ENCODE data around the gene MB21D2. TPM values are rescaled to one million over a fixed set of nuclear protein-coding genes. Genes with fewer than 3 reads are reported as not detected.
"Not testable (repeated sequence)": the region's sequence is repeated elsewhere in the genome, so short reads cannot be mapped to it uniquely, and the experiment has no call there.

Gene MB21D2
- total and polyA plus RNA-seq, 4 donors: 3.3 to 5.3 (median 4.2) TPM

DNA sequence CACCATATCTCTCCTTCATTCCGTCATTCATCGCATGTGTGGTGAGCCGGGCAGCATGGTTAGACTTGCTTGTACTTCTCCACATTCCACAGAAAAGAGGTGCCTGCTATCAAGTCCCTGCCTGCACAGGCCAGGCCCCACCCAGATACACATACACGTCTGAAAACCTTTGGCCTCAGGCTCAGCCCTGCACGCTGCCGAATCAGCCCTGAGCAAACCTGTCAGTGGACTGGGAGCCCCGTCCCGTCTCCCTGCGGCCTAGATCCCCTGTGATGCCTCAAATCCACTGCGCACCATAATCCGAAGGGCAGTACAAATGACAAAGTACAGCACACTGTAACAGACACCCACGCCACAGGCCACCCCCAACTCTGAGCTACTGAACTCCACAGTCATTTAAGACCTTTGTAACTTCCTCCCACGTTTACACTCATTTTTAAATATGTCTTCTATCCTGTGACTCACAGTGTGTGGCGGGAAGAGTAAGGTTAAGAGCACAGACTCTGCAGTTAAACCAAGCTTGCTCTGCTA lies 67.1 kb downstream of the MB21D2 start:
- no peak overlapping the region for H3K27ac ChIP-seq (ENCODE audit: low read depth in 1 of 2, low read length in 2 of 2)
- H3K27me3 ChIP-seq (ENCODE audit: control insufficient read depth in 1 of 2, insufficient read depth in 2 of 2, low read length in 1 of 2): no peaks in the 10 kb centered on the region
- intact Hi-C loops (cut with DNase I): no loop called here
- no peak for ATAC-seq (ENCODE audit: low FRiP score)
- DNase-seq: no peak
- H3K4me3 ChIP-seq (ENCODE audit: low read length in 2 of 2): no peak overlapping the region
- 91 to 95% methylated on average over 14 of the region's 14 CpGs for WGBS, 2 donors
- no peaks in the 10 kb centered on the region for H3K36me3 ChIP-seq (ENCODE audit: control insufficient read depth in 1 of 2, insufficient read depth in 2 of 2, low read length in 1 of 2)
- no peaks in the 10 kb centered on the region for H3K4me1 ChIP-seq (ENCODE audit: control insufficient read depth in 1 of 2, insufficient read depth in 2 of 2, low read length in 2 of 2)
- no peaks in the 10 kb centered on the region for H3K9me3 ChIP-seq (ENCODE audit: control insufficient read depth, low read length)

DNA sequence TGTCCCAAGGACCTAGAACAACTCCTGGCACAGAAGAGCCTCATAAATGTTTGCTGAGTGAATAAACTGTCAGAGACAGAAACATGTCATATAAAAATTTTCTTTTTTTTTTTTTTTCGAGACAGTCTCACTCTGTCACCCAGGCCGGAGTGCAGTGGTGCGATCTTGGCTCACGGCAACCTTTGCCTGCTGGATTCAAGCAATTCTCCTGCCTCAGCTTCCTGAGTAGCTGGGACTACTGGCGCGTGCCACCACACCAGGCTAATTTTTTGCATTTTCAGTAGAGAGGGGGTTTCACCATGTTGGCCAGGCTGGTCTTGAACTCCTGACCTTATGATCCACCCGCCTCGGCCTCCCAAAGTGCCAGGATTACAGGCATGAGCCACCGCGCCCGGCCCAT lies 67.8 kb downstream of the MB21D2 start:
- 94 to 96% methylated on average over 11 of the region's 11 CpGs for WGBS, 2 donors
- DNase-seq: not testable (repeated sequence)

DNA sequence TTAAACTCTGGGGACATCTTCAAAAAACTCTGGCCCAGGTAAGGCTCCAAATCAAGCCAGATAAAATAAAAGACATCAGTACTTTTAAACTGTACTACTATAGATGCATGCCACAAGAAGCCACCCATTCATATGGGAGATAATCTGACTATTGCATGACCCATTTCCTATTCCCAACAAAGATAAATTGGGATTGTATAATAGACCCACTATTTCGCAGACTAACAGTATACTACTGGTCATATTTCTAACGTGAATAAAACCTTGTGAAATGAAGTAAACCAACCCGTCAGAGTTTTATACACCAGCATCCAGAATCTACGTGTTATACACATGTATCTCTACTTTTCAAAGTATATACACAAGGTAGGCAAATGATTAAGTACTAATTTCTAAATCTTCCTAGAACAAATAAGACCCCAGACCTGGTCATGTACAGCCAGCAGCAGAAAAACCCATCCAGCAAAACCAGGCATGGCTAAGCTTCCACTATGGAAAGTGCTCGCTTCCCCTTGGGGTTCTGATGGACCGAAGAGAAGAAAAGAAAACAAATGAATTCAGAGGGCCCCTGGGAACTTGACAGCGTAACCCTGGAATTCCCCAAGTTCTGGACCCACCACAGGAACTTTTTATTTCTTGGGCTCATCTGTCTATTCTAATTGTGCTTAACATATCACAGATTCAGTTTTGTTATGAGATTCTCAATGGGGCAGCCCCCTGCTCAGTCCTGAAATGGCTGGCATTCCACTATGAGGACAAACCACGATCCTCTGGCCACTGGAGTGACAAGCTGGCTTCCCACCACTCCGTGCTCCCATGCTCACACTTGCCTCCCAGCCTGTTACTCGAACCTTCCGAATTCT lies 69.1 kb downstream of the MB21D2 start:
- Histone ChIP-seq H3K27me3 (ENCODE audit: control insufficient read depth in 1 of 2, insufficient read depth in 2 of 2, low read length in 1 of 2) (no peaks in the 10 kb centered on the region), H3K9me3 (ENCODE audit: control insufficient read depth, low read length) (peaks cover 1% of the 10 kb centered on the region), H3K36me3 (ENCODE audit: control insufficient read depth in 1 of 2, insufficient read depth in 2 of 2, low read length in 1 of 2) (no peaks in the 10 kb centered on the region), H3K4me3 (ENCODE audit: low read length in 2 of 2) (no peak overlapping the region), H3K27ac (ENCODE audit: low read depth in 1 of 2, low read length in 2 of 2) (no peak overlapping the region), H3K4me1 (ENCODE audit: control insufficient read depth in 1 of 2, insufficient read depth in 2 of 2, low read length in 2 of 2) (no peaks in the 10 kb centered on the region)
- DNase-seq (no peak), ATAC-seq (ENCODE audit: low FRiP score) (no peak)
- intact Hi-C loops (cut with DNase I): no loop called here
- WGBS, 2 donors: 61 to 68% methylated on average over 11 of the region's 11 CpGs

More for the DNA sequence above, 67.8 kb downstream of the MB21D2 start:
- H3K9me3 ChIP-seq (ENCODE audit: control insufficient read depth, low read length); H3K4me1 ChIP-seq (ENCODE audit: control insufficient read depth in 1 of 2, insufficient read depth in 2 of 2, low read length in 2 of 2); H3K36me3 ChIP-seq (ENCODE audit: control insufficient read depth in 1 of 2, insufficient read depth in 2 of 2, low read length in 1 of 2); ATAC-seq (ENCODE audit: low FRiP score); H3K27ac ChIP-seq (ENCODE audit: low read depth in 1 of 2, low read length in 2 of 2); intact Hi-C loops (cut with DNase I); H3K27me3 ChIP-seq (ENCODE audit: control insufficient read depth in 1 of 2, insufficient read depth in 2 of 2, low read length in 1 of 2); H3K4me3 ChIP-seq (ENCODE audit: low read length in 2 of 2): not testable (repeated sequence)

DNA sequence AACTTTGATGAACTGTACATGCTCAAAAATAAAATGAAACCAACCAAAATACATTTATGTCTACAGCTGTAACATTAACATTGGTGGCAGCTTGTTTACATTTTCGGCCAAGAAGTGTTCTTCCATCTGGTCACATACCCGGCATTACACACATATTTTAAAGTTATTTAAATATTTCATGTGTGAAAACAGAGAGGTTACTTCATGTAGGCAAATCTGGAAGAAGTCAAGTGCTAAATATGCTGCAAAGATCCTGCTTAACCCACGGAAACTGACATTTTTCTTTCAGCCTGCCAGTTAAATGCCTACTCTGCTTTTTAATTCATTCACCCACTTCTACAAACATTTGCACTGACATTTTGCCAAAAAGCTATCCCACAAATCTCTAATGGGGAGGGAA lies 69.7 kb downstream of the MB21D2 start:
- no peak for ATAC-seq (ENCODE audit: low FRiP score)
- H3K4me1 ChIP-seq (ENCODE audit: control insufficient read depth in 1 of 2, insufficient read depth in 2 of 2, low read length in 2 of 2): no peaks in the 10 kb centered on the region

DNA sequence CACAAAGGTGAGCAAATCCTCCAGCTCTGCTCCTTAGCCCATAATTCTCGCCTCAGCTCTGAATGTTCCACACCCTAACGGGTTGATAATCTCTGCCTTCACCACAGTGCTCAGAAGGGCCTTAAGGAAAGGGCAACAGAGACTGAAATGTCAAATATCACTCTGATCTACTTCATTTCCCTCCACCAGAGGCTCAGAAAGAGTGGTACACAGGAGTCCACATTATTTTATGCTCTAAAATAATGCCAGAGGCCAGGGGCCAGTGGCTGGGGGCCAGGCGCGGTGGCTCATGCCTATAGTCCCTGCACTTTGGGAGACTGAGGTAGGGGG lies 72.2 kb downstream of the MB21D2 start:
- Histone ChIP-seq H3K4me3 (ENCODE audit: low read length in 2 of 2) (no peak overlapping the region), H3K36me3 (ENCODE audit: control insufficient read depth in 1 of 2, insufficient read depth in 2 of 2, low read length in 1 of 2) (no peaks in the 10 kb centered on the region), H3K4me1 (ENCODE audit: control insufficient read depth in 1 of 2, insufficient read depth in 2 of 2, low read length in 2 of 2) (no peaks in the 10 kb centered on the region), H3K9me3 (ENCODE audit: control insufficient read depth, low read length) (peaks cover 1% of the 10 kb centered on the region), H3K27me3 (ENCODE audit: control insufficient read depth in 1 of 2, insufficient read depth in 2 of 2, low read length in 1 of 2) (no peaks in the 10 kb centered on the region), H3K27ac (ENCODE audit: low read depth in 1 of 2, low read length in 2 of 2) (no peak overlapping the region)
- WGBS, 2 donors: 92 to 98% methylated on average over 4 of the region's 4 CpGs
- intact Hi-C loops (cut with DNase I): no loop called here
- ATAC-seq (ENCODE audit: low FRiP score) (no peak), DNase-seq (no peak)

More for the DNA sequence above, 69.7 kb downstream of the MB21D2 start:
- 11 to 12% methylated on average over 3 of the region's 3 CpGs for WGBS, 2 donors
- Histone ChIP-seq H3K36me3 (ENCODE audit: control insufficient read depth in 1 of 2, insufficient read depth in 2 of 2, low read length in 1 of 2) (no peaks in the 10 kb centered on the region), H3K27ac (ENCODE audit: low read depth in 1 of 2, low read length in 2 of 2) (no peak overlapping the region), H3K4me3 (ENCODE audit: low read length in 2 of 2) (no peak overlapping the region), H3K9me3 (ENCODE audit: control insufficient read depth, low read length) (peaks cover 1% of the 10 kb centered on the region), H3K27me3 (ENCODE audit: control insufficient read depth in 1 of 2, insufficient read depth in 2 of 2, low read length in 1 of 2) (no peaks in the 10 kb centered on the region)
- intact Hi-C loops (cut with DNase I): no loop called here
- DNase-seq: no peak

DNA sequence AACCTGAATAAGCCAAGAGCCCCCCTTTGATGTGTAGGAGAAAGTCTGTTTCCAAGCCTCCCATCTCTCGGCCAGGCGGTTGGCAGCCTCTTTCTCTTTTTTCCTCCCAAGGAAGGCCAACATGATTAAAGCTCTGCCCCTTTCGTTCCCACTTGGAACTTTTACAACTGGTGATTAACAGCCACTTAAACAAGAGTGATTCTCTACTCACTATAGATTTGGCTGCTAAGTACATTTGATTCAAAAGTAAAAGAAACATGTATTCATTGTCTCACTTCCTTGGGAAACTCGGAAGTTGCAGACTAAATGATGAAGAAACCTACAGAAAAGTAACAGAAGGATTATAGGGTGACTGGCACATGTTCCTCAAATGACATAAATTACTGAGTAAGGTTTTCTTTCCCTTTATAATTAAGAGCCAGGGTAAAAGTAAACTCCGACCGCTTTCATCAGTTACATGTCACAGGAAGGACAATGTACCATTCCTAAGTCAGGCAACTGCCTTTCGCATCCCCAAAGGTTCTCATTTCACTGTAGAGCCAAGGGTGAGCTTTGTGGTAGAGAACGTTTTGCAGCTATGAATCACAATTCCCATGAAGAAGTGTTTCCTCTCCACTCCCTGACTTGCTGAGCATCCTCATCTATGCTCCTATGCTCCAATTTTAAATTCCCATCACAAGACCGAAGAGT lies 72.7 kb downstream of the MB21D2 start:
- WGBS, 2 donors: 71 to 77% methylated on average over 9 of the region's 9 CpGs

DNA sequence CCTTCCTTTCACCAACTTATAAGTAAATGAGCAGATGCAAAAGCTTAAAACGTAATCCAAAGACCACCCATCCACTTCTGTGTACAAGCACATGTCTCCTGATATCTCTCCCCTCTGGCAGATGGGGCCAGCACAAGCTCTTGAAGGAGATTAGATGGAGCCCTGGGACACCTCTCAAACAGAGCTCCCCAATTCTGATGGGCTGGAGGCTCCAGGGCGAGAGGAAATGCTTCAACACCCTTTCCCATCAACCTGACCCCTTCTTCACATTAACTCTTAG lies 73.2 kb downstream of the MB21D2 start:
- intact Hi-C loops (cut with DNase I): no loop called here
- DNase-seq: no peak
- no peak for ATAC-seq (ENCODE audit: low FRiP score)
- Histone ChIP-seq H3K4me1 (ENCODE audit: control insufficient read depth in 1 of 2, insufficient read depth in 2 of 2, low read length in 2 of 2) (no peaks in the 10 kb centered on the region), H3K27me3 (ENCODE audit: control insufficient read depth in 1 of 2, insufficient read depth in 2 of 2, low read length in 1 of 2) (no peaks in the 10 kb centered on the region), H3K27ac (ENCODE audit: low read depth in 1 of 2, low read length in 2 of 2) (no peak overlapping the region), H3K36me3 (ENCODE audit: control insufficient read depth in 1 of 2, insufficient read depth in 2 of 2, low read length in 1 of 2) (no peaks in the 10 kb centered on the region), H3K9me3 (ENCODE audit: control insufficient read depth, low read length) (peaks cover 1% of the 10 kb centered on the region), H3K4me3 (ENCODE audit: low read length in 2 of 2) (no peak overlapping the region)
- WGBS, 2 donors: 91 to 94% methylated on average over 2 of the region's 2 CpGs

More for the DNA sequence above, 72.7 kb downstream of the MB21D2 start:
- H3K4me3 ChIP-seq (ENCODE audit: low read length in 2 of 2): no peak overlapping the region
- ATAC-seq (ENCODE audit: low FRiP score) (no peak), DNase-seq (no peak)
- intact Hi-C loops (cut with DNase I): no loop called here
- no peaks in the 10 kb centered on the region for H3K4me1 ChIP-seq (ENCODE audit: control insufficient read depth in 1 of 2, insufficient read depth in 2 of 2, low read length in 2 of 2)
- H3K27ac ChIP-seq (ENCODE audit: low read depth in 1 of 2, low read length in 2 of 2): no peak overlapping the region
- no peaks in the 10 kb centered on the region for H3K27me3 ChIP-seq (ENCODE audit: control insufficient read depth in 1 of 2, insufficient read depth in 2 of 2, low read length in 1 of 2)
- no peaks in the 10 kb centered on the region for H3K36me3 ChIP-seq (ENCODE audit: control insufficient read depth in 1 of 2, insufficient read depth in 2 of 2, low read length in 1 of 2)
- peaks cover 1% of the 10 kb centered on the region for H3K9me3 ChIP-seq (ENCODE audit: control insufficient read depth, low read length)

DNA sequence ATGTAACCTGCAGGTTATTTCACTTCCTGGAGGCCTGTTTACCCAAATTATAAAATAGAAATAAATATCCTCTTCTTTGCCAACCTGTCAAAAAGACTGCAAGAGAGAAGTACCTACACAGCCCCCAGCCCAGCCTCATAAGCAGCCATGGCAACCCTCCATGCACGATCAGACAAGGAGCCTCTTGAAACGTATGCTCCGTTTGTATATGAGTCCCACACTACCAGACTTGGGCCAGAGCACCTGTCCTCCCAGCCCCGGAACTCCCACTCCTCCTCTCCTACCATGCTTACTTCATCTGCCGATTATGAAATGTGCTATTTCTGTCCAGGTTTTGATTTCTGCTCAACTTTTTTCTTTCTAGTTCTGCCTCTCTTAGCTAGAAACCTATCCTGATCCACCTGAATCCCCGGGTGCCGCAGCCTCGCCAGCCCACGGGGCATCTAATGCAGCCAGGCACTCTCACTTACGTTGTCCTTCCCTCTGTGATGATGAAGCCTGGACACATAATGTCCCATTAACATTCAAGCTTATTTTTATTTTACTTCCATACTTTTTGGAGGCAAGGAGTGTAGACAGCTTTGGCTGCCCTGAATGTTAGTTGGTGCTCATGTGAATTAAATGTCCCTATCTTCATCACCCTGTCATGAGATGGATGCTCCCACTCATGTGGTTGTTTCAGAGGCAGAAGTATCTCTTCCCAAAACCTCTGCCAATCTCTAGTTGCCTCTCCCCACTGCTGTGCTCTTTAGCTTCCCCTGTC lies 73.8 kb downstream of the MB21D2 start:
- Histone ChIP-seq H3K9me3 (ENCODE audit: control insufficient read depth, low read length) (peaks cover 1% of the 10 kb centered on the region), H3K36me3 (ENCODE audit: control insufficient read depth in 1 of 2, insufficient read depth in 2 of 2, low read length in 1 of 2) (no peaks in the 10 kb centered on the region), H3K4me3 (ENCODE audit: low read length in 2 of 2) (no peak overlapping the region), H3K27ac (ENCODE audit: low read depth in 1 of 2, low read length in 2 of 2) (no peak overlapping the region), H3K4me1 (ENCODE audit: control insufficient read depth in 1 of 2, insufficient read depth in 2 of 2, low read length in 2 of 2) (no peaks in the 10 kb centered on the region), H3K27me3 (ENCODE audit: control insufficient read depth in 1 of 2, insufficient read depth in 2 of 2, low read length in 1 of 2) (no peaks in the 10 kb centered on the region)
- 62 to 67% methylated on average over 10 of the region's 10 CpGs for WGBS, 2 donors
- ATAC-seq (ENCODE audit: low FRiP score): no peak
- DNase-seq: no peak
- intact Hi-C loops (cut with DNase I): no loop called here

Measured in aorta (tissue), 5 donors.